ENCODE results near the gene SLC10A7. TPM values are rescaled to one million over a fixed set of nuclear protein-coding genes. Genes with fewer than 3 reads are reported as not detected.

The SLC10A7 gene
- total and polyA plus RNA-seq, 9 of the 15 experiments (the other 6 are each of a cell fraction or from before 2014, with no cell fraction given) = 6.4 to 22.8 (median 16.1) TPM

GRCh38 chr4:146318894-146319293 is 202.8 kb downstream of the SLC10A7 start:
- H3K4me3 ChIP-seq = no peak overlapping the region
- no peak overlapping the region for H3K9ac ChIP-seq (ENCODE audit: insufficient read depth in 1 of 2, low read depth in 2 of 2, low read length in 2 of 2)
- in situ Hi-C loops (cut with MboI) = no loop called here
- H2AFZ ChIP-seq (ENCODE audit: low read depth, low read length) = no peak overlapping the region
- H3K4me1 ChIP-seq (replicated peaks in 1 of 2; ENCODE audit: control insufficient read depth in 2 of 2, insufficient read depth in 2 of 2, low read length in 2 of 2) = no peaks in the 10 kb centered on the region
- intact Hi-C loops (cut with micrococcal nuclease) = no loop called here
- H3K4me2 ChIP-seq (ENCODE audit: insufficient read depth, low read length) = no peak overlapping the region
- TF ChIP-seq NELFE (IDR thresholded peaks at IDR 0.05; ENCODE audit: insufficient read depth, insufficient read length) (no peak), CREBBP (IDR thresholded peaks at IDR 0.05; ENCODE audit: low read depth, low read length) (no peak), FOXJ2 (tag; IDR thresholded peaks at IDR 0.05) (no peak), EWSR1 (IDR thresholded peaks at IDR 0.05; ENCODE audit: borderline replicate concordance, low read depth, partially characterized antibody) (no peak), TCFL5 (CRISPR knock-in tag; conservative IDR thresholded peaks at IDR 0.05) (no peak), BCL6 (CRISPR knock-in tag; IDR thresholded peaks at IDR 0.05) (no peak), SRSF3 (IDR thresholded peaks at IDR 0.05; ENCODE audit: insufficient read depth, low read length) (no peak), HNRNPLL (IDR thresholded peaks at IDR 0.05; ENCODE audit: low read depth, low read length, poor library complexity, severe bottlenecking) (no peak), ZNF277 (CRISPR knock-in tag; IDR thresholded peaks at IDR 0.05; ENCODE audit: borderline replicate concordance) (no peak)
- FAIRE-seq = no peak
- POLR2A ChIA-PET = no interaction called here
- CTCF ChIA-PET (ENCODE audit: low intra/inter-chr PET ratio) = no interaction called here
- H3K9me1 ChIP-seq (ENCODE audit: control insufficient read depth, insufficient read depth, low read length) = no peaks in the 10 kb centered on the region
- no peaks in the 10 kb centered on the region for H4K20me1 ChIP-seq (replicated peaks; ENCODE audit: control insufficient read depth, insufficient read depth, low read length)
- no peaks in the 10 kb centered on the region for H3K79me2 ChIP-seq (ENCODE audit: control insufficient read depth, insufficient read depth, low read length)
- no TSS peak for BruUV-seq (replicated peaks)
- H3K27me3 ChIP-seq (ENCODE audit: control insufficient read depth in 2 of 2, insufficient read depth in 2 of 2, low read length in 2 of 2) = no peaks in the 10 kb centered on the region
- no peak overlapping the region for H3K27ac ChIP-seq (ENCODE audit: extremely low read depth, low read depth, low read length)
- no peaks in the 10 kb centered on the region for H3K36me3 ChIP-seq (ENCODE audit: control insufficient read depth, insufficient read depth, low read length)
- no peaks in the 10 kb centered on the region for H3K9me3 ChIP-seq (replicated peaks; ENCODE audit: control insufficient read depth, insufficient read depth, low read depth, low read length)
- ATAC-seq = no peak
- DNase-seq (ENCODE audit: extremely low read depth in 1 of 4, low spot score in 3 of 4) = no peak

All from K562 (cell line).